ENCODE measurements around the gene RFC1.
"Not testable (repeated sequence)": the region's sequence is repeated elsewhere in the genome, so short reads cannot be mapped to it uniquely, and the experiment has no call there.

The RFC1 gene, protein sequence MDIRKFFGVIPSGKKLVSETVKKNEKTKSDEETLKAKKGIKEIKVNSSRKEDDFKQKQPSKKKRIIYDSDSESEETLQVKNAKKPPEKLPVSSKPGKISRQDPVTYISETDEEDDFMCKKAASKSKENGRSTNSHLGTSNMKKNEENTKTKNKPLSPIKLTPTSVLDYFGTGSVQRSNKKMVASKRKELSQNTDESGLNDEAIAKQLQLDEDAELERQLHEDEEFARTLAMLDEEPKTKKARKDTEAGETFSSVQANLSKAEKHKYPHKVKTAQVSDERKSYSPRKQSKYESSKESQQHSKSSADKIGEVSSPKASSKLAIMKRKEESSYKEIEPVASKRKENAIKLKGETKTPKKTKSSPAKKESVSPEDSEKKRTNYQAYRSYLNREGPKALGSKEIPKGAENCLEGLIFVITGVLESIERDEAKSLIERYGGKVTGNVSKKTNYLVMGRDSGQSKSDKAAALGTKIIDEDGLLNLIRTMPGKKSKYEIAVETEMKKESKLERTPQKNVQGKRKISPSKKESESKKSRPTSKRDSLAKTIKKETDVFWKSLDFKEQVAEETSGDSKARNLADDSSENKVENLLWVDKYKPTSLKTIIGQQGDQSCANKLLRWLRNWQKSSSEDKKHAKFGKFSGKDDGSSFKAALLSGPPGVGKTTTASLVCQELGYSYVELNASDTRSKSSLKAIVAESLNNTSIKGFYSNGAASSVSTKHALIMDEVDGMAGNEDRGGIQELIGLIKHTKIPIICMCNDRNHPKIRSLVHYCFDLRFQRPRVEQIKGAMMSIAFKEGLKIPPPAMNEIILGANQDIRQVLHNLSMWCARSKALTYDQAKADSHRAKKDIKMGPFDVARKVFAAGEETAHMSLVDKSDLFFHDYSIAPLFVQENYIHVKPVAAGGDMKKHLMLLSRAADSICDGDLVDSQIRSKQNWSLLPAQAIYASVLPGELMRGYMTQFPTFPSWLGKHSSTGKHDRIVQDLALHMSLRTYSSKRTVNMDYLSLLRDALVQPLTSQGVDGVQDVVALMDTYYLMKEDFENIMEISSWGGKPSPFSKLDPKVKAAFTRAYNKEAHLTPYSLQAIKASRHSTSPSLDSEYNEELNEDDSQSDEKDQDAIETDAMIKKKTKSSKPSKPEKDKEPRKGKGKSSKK

GRCh38 chr4:39365830-39366771 lies at the start of gene RFC1:
Gene RFC1 (minus strand): TSS chr4:39366362. CDS start chr4:39366241, 121 bp downstream.
- DNase-seq: peak; percentile 91

- no peak for DNase-seq
These were observed 49.6 kb upstream of the RFC1 start for GRCh38 chr4:39415678-39416283.

- DNase-seq: not testable (repeated sequence)
These were observed 45.4 kb upstream of the RFC1 start for GRCh38 chr4:39411561-39411960.

DNA sequence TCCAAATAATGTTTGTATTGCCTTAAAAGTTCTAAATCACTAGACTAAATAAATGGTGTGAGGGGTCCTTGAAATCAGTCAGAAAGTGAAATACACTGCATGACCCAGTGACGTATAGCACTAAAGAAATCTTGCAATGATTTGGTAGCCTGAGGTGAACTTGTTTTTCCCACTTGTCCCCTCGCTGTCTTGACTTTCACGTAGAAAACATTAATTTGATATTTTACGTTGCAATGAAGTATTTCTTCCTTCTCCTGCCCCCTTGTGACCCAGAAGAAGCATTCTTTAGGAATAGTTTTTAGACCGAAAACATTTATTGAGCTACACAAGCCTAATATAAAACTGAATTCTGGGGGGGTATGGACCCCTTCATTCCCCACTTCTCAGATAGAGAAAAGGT lies 44.3 kb upstream of the RFC1 start:
- no peak for DNase-seq

DNA sequence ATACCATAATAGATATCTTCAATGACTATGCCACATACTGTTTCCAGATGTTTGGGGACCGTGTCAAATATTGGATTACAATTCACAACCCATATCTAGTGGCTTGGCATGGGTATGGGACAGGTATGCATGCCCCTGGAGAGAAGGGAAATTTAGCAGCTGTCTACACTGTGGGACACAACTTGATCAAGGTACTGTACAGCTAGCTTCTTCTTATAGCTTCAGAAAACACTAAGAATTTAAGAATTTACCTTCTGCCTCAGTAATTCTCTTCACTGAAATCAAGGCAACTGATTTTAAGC lies 41.4 kb upstream of the RFC1 start:
- DNase-seq: no peak

DNA sequence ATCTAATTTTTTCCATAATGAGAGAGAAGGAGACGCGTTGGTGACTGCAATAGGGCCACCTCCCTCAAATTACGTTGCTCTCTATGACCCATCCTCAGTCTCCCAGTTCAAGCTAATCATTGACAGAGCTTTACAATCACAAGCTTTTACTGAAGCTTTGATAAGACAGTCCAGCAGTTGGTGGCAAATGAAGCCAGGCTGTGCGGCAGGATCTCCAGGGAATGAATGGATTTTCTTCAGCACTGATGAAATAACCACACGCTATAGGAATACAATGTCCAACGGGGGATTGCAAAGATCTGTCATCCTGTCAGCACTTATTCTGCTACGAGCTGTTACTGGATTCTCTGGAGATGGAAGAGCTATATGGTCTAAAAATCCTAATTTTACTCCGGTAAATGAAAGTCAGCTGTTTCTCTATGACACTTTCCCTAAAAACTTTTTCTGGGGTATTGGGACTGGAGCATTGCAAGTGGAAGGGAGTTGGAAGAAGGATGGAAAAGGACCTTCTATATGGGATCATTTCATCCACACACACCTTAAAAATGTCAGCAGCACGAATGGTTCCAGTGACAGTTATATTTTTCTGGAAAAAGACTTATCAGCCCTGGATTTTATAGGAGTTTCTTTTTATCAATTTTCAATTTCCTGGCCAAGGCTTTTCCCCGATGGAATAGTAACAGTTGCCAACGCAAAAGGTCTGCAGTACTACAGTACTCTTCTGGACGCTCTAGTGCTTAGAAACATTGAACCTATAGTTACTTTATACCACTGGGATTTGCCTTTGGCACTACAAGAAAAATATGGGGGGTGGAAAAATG lies 40.8 kb upstream of the RFC1 start, which contains the start of gene KLB:
KLB (plus strand) TSS at position 168 of the 821 bp plus-strand sequence; CDS start at position 188, 20 bp downstream.
- DNase-seq: no peak

- DNase-seq: not testable (repeated sequence)
These were observed 35.5 kb upstream of the RFC1 start for GRCh38 chr4:39401640-39402039.

DNA sequence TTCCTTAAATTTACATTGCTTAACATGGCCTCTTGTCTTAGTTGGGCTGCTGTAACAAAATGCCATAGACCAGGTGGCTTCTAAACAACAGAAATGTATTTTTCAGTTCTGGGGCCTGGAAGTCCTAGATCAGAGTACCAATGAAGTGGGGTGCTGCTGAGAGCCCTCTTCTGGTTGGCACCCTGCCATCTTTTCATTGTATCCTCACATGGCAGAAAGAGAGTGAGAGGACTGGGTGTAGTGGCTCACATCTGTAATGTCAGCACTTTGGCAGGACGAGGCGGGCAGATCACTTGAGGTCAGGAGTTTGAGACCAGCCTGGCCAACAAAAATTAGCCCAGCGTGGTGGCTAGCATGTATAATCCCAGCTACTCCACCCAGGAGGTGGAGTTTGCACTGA lies 28.5 kb upstream of the RFC1 start:
- DNase-seq: no peak

DNA sequence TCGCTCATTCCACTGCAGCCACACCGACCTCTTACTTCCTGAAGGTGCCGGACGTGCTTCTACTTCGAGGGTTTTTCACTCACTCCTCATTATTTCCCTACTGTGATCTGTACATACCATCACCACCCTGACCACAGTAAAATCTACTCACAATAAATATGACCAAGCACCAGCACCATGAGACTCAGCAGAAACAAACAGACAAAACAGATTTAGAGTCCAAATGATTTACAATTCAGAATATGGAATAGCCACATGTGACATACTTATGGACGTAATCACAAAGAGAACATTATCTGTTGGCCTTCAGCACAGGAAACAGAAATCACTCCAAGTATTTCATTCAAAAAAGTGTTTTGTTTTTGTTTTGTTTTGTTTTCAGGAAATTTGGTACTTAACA lies 24.4 kb upstream of the RFC1 start:
- DNase-seq: no peak

DNA sequence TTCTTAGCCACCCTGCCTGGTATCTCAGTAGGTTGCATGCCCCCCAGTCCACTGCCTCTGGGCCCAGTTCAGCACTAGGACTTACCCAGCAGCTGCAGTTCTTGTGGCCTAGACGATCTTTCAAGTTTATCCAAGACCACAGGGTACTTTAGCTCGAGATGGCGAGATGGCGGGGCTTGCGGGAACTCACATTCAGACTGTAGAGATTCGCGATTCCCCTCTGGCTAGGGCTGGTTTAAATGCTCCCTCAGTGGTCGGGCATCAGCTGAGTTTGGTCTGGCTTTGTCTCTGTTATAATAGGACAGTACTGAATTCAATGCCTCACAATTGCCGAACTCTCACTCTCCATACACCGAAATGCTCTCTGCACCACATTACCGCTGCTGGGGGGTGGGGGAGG lies 18.4 kb upstream of the RFC1 start:
- no peak for DNase-seq

DNA sequence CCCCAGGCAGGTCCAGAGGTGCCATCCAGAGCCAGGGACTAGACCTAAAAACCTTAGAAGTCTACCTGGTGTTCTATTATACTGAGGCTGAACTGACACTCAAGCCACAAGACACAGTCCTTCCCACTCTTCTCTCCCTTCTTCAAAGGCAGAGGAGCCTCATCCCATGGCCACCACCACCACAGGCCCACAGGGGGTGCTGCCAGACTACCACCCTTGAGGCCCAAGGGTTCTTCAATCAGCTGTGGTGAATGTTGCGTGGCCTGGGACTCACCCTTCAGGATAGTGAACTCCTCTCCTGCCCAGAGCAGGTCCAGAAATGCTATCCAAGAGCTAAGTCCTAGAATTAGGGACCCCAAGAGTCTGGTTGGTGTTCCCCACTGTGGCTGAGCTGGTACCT lies 17.5 kb upstream of the RFC1 start:
- no peak for DNase-seq

GRCh38 chr4:39375478-39375877 lies 9.3 kb upstream of the RFC1 start:
- no peak for DNase-seq

DNA sequence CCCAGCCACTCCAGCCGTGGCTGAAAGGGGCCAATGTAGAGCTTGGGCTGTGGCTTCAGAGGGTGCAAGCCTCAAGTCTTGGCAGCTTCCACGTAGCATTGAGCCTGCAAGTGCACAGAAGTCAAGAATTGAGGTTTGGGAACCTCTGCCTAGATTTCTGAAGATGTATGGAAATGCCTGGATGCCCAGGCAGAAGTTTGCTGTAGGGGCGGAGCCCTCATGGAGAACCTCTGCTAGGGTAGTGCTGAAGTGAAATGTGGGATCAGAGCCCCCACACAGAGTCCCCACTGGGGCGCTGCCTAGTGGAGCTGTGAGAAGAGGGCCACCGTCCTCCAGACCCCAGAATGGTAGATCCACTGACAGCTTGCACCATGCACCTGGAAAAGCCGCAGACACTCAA lies 5.0 kb upstream of the RFC1 start:
- not testable (repeated sequence) for DNase-seq

DNA sequence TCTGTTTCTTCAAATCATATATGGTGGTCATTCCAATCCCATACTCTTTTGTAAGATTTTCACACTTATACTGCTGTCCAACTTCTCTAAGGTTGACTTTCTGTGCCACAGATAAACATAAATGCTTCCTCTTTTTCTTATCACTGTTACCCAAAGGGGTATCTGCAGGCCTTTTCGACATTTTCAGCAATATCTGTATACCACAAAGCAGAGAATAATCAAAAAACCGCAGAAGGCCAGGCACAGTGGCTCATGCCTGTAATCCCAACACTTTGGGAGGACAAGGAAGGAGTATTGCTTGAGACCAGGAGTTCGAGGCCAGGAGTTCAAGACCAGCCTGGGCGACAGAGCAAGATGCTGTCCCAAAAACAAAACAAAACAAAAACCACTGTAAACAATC lies 3.1 kb upstream of the RFC1 start:
- DNase-seq: no peak

DNA sequence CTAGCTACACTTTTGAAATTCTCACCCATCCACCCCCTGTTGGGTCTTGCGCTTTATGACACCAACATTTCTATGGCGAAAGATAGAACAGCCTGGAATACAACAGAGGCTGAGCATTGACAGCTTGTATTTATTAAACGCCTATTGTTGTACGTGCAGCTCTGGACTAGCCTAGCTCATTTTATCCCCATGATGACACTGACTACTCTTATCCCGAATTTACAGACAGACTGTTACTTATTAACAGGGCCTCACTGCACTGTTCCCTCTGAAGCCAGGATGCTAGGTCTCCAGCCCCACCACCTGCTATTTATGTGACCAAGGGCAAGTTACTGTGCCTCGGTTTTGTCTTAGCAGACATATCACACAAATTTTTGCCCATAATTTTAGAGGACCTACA lies 1.0 kb upstream of the RFC1 start:
- DNase-seq: no peak

- no peak for DNase-seq
These were observed 802 bp downstream of the RFC1 start for GRCh38 chr4:39365360-39365759.

DNA sequence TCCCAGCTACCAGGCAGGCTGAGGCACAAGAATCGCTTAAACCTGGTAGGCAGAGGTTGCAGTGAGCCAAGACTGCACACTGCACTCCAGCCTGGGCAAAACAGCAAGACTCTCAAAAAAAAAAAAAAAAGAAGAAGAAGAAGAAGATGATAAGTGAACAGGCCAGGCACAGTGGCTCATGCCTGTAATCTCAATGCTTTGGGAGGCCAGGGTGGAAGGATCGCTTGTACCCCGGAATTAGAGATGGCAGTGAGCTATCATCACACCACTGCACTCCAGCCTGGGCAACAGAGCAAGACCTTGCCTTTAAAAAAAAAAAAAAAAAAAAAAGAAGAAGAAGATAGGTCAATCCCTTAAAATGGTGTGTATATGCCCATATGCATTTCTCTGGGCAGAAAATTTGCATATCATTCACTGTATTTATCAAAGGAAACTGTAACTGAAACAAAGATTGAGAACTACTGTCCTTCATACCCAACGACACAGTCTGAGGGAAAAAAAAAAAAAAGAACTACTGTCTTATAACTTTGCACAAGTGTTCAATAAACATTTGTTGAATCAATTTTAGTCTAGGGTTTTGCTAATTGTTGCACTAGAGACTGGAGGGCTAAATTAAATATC lies 2.3 kb downstream of the RFC1 start:
- DNase-seq: no peak

DNA sequence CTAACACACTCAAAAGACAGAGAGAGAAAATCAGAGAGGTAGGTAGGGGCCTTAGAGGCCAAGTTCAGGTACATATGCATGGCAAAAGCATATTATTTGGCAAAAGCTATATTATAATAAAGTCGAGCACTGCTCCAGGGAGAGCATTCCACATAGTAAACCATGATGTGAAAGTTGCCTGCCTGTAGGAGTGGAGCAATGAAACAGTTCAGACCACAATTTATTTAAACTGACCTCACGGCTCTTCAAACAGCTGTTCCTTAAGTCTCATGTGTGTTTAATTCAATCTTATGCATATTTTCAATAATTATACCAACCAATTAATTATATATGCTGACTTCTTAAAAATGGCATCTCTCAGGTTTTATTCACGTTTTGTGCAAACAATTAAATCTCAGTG lies 3.3 kb downstream of the RFC1 start:
- DNase-seq: no peak

DNA sequence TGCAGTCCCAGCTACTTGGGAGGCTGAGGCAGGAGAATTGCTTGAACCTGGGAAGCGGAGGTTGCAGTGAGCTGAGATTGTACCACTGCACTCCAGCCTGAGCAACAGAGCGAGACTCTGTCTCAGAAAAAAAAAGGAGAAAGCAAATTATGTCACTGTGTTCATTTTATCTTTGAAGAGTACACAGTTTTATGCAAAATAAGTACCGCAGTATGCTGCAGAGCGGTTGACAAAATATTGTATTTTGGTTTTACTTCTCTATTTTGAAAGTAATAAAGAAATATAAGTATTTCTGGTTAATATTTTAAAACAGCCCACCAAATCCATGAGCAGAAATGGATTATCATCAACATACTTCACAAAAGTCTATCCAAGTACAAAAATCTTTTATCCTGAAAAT lies 5.6 kb downstream of the RFC1 start:
- not testable (repeated sequence) for DNase-seq

- DNase-seq: no peak
These were observed 9.2 kb downstream of the RFC1 start for GRCh38 chr4:39357002-39357401.

GRCh38 chr4:39354254-39354552 lies 12.0 kb downstream of the RFC1 start:
- DNase-seq: no peak

Data from stimulated activated naive CD4-positive, alpha-beta T cell treated with Interleukin-2 at 50 U/mL for 16 hours (primary cell).